K562 (cell line): ENCODE measurements around the gene CHPF2. TPM values are rescaled to one million over a fixed set of nuclear protein-coding genes. Genes with fewer than 3 reads are reported as not detected.

Experiments used
- ATAC-seq: fragments of 200-7000 bp; cut with Tn5 transposase; 3 replicates; pipeline ENCODE4 v1.9.1; 2020; ENCODE audit warnings: moderate library complexity
- BruUV-seq: library from RNA; stranded (reverse); fragments of 400-500 nt; replicated peaks from 2 replicates; lab custom pipeline; 2021; lab: Mats Ljungman, UMichigan
- CTCF ChIA-PET: fragments of 300-600 bp; formaldehyde crosslinking; extraction: SDS; loops from one replicate; lab custom pipeline; 2021; ENCODE audit warnings: low intra/inter-chr PET ratio; lab: Yijun Ruan, JAX
- POLR2A ChIA-PET: fragments of 300-600, 350-650 bp; sonication (Branson Sonifier 250); formaldehyde crosslinking; extraction: SDS; loops from one replicate; lab custom pipeline; 2021; ENCODE audit warnings: antibody characterized with exemption, inconsistent platforms; lab: Yijun Ruan, JAX
- DNase-seq, 4 experiments: peaks; one replicate each; pipeline versions ENCODE4 v3.0.0 to v3.0.0-alpha.2; 2011 to 2018; ENCODE audit warnings: low spot score in 3 of 4, mixed read lengths in 3 of 4; ENCODE audit errors: extremely low read depth in 1 of 4
- FAIRE-seq: peaks from 2 replicates; lab custom pipeline; 2011; peaks lifted over from hg19 to GRCh38; lab: Jason Lieb, UNC
- H2AFZ ChIP-seq: 2 replicates; pipeline ENCODE4 v1.6.0; 2011; ENCODE audit warnings: low read depth, low read length, control low read depth, inconsistent platforms
- H3K27ac ChIP-seq: fragments of 200-600 bp; 3 replicates; pipeline ENCODE4 v1.8.0; 2011; ENCODE audit warnings: low read depth, mild to moderate bottlenecking, control low read depth, inconsistent platforms, low read length, moderate library complexity, mixed read lengths; ENCODE audit errors: extremely low read depth
- H3K27me3 ChIP-seq, 2 experiments: fragments of 300-600 bp in 1 of 2; 2 replicates in 1 of 2; 3 replicates in 1 of 2; pipeline versions ENCODE4 v1.6.0 to v1.8.0; 2011; ENCODE audit warnings: inconsistent platforms in 2 of 2, low read length in 2 of 2, mild to moderate bottlenecking in 1 of 2, mixed read lengths in 1 of 2, moderate library complexity in 1 of 2; ENCODE audit not compliant: control insufficient read depth in 2 of 2, insufficient read depth in 2 of 2
- H3K36me3 ChIP-seq: fragments of 300-600 bp; 3 replicates; pipeline ENCODE4 v1.8.0; 2011; ENCODE audit warnings: mild to moderate bottlenecking, low read length, inconsistent platforms; ENCODE audit not compliant: control insufficient read depth, insufficient read depth
- H3K4me1 ChIP-seq, 2 experiments: fragments of 200-600 bp in 1 of 2; replicated peaks in 1 of 2; 2 replicates in 1 of 2; 3 replicates in 1 of 2; pipeline versions ENCODE4 v1.5.1 to v1.8.0; 2011; ENCODE audit warnings: inconsistent platforms in 2 of 2, low read length in 2 of 2, mild to moderate bottlenecking in 1 of 2, mixed read lengths in 1 of 2, moderate library complexity in 1 of 2; ENCODE audit not compliant: control insufficient read depth in 2 of 2, insufficient read depth in 2 of 2
- H3K4me2 ChIP-seq: 2 replicates; pipeline ENCODE4 v1.6.1; 2011; ENCODE audit warnings: low read length, control low read depth, inconsistent platforms, mixed read lengths; ENCODE audit not compliant: insufficient read depth
- H3K4me3 ChIP-seq: fragments of 200-600 bp; sonication (generic), shearing (Covaris generic); 2 replicates; pipeline ENCODE4 v1.5.1; 2016; ENCODE audit warnings: control low read depth, inconsistent platforms
- H3K79me2 ChIP-seq: fragments of 200-600 bp; 3 replicates; pipeline ENCODE4 v1.8.0; 2011; ENCODE audit warnings: low read length, inconsistent platforms; ENCODE audit not compliant: control insufficient read depth, insufficient read depth
- H3K9ac ChIP-seq, 2 experiments: 2 replicates each; pipeline versions ENCODE4 v1.6.0 to v1.6.1; 2011; ENCODE audit warnings: low read depth in 2 of 2, low read length in 2 of 2, control low read depth in 1 of 2, inconsistent platforms in 1 of 2, mild to moderate bottlenecking in 1 of 2, mixed read lengths in 1 of 2; ENCODE audit not compliant: insufficient read depth in 1 of 2
- H3K9me1 ChIP-seq: one replicate; pipeline ENCODE4 v1.6.0; 2011; ENCODE audit warnings: inconsistent platforms, mild to moderate bottlenecking, low read length, moderate library complexity; ENCODE audit not compliant: control insufficient read depth, insufficient read depth
- H3K9me3 ChIP-seq: replicated peaks from 2 replicates; pipeline ENCODE4 v1.5.1; 2011; ENCODE audit warnings: low read depth, low read length, inconsistent platforms; ENCODE audit not compliant: control insufficient read depth, insufficient read depth
- H4K20me1 ChIP-seq: replicated peaks from 2 replicates; pipeline ENCODE4 v1.6.1; 2011; ENCODE audit warnings: low read length, inconsistent platforms, mixed read lengths; ENCODE audit not compliant: control insufficient read depth, insufficient read depth
- CBFA2T3 ChIP-seq: fragments of 450-650 bp; IDR thresholded peaks from 2 replicates; pipeline ENCODE4 v1.6.1; 2017
- CREBBP ChIP-seq: IDR thresholded peaks from one replicate; pipeline ENCODE4 v1.6.1; 2012; ENCODE audit warnings: low read depth, mild to moderate bottlenecking, control low read depth, inconsistent platforms, low read length
- DDX20 ChIP-seq: fragments of 450-650 bp; IDR thresholded peaks from 2 replicates; pipeline ENCODE4 v1.6.1; 2016; ENCODE audit warnings: missing genetic modification characterization, low read depth, mild to moderate bottlenecking, missing compliant biosample characterization, moderate library complexity
- EGR1 ChIP-seq: fragments of 450-650 bp; conservative IDR thresholded peaks from 2 replicates; pipeline ENCODE4 v1.6.1; 2017; ENCODE audit warnings: mild to moderate bottlenecking
- FIP1L1 ChIP-seq: fragments of 200-400 bp; formaldehyde crosslinking; IDR thresholded peaks from 2 replicates; pipeline ENCODE4 v1.6.1; 2018; ENCODE audit warnings: mild to moderate bottlenecking, low read depth, low read length; ENCODE audit not compliant: poor library complexity, severe bottlenecking
- FOXJ2 ChIP-seq: fragments of 200-800 bp; sonication (Bioruptor generic); IDR thresholded peaks from 2 replicates; pipeline ENCODE4 v1.6.1; 2016; ENCODE audit warnings: missing genetic modification characterization, missing compliant biosample characterization
- GATA2 ChIP-seq: sonication (generic); formaldehyde crosslinking; IDR thresholded peaks from 2 replicates; pipeline ENCODE4 v1.4.0; 2020; ENCODE audit warnings: mild to moderate bottlenecking, missing genetic modification reagents
- HMGN3 ChIP-seq: IDR thresholded peaks from 2 replicates; pipeline ENCODE4 v1.6.1; 2011; ENCODE audit warnings: borderline replicate concordance, low read depth, mild to moderate bottlenecking, mixed read lengths, low read length; ENCODE audit not compliant: insufficient read length; ENCODE audit errors: extremely low read depth
- HNRNPL ChIP-seq: fragments of 200-400 bp; formaldehyde crosslinking; IDR thresholded peaks from 2 replicates; pipeline ENCODE4 v1.6.1; 2017; ENCODE audit warnings: low read depth, mild to moderate bottlenecking, low read length
- MEF2A ChIP-seq: IDR thresholded peaks from 2 replicates; pipeline ENCODE4 v1.6.1; 2011; ENCODE audit warnings: low read depth, mild to moderate bottlenecking, low read length, moderate library complexity; ENCODE audit not compliant: control insufficient read depth
- NCOR1 ChIP-seq: fragments of 450-650 bp; IDR thresholded peaks from 2 replicates; pipeline ENCODE4 v1.6.1; 2016; ENCODE audit warnings: mild to moderate bottlenecking, moderate library complexity
- WGBS: fragments of 100-300 bp; shearing (Covaris generic); methylation state at CpG from one replicate; pipeline ENCODE4 v1.1.6; 2016; ENCODE audit warnings: low coverage, mixed read lengths; ENCODE audit not compliant: insufficient coverage; ENCODE audit errors: missing lambda C conversion rate; 5-methylcytosine and 5-hydroxymethylcytosine counted together
- in situ Hi-C: fragments of 300-500 bp; cut with MboI; formaldehyde crosslinking; loops from 4 replicates; pipeline ENCODE4 v1.15.0; 2018; ENCODE audit warnings: inconsistent platforms, mixed read lengths
- intact Hi-C: fragments of 100-400 bp; cut with micrococcal nuclease; formaldehyde crosslinking; loops from 2 replicates; pipeline ENCODE4 v1.14.2; 2022
- polyA plus RNA-seq, 8 experiments: library from polyadenylated mRNA; depleted of rRNA in 4 of 8; stranded (reverse) in 5 of 8; unstranded in 3 of 8; fragments of >200 nt; fragmentation: Nextera tagmentation in 2 of 8; fragmentation: Illumina TruSeq in 1 of 8; extraction: Ambion mirVana in 2 of 8; extraction: Trizol in 1 of 8; gene quantifications; 2 replicates each; pipeline versions ENCODE4 v1.2.1 to v1.2.3, GENCODE V29; 2011 to 2014; ENCODE audit warnings: inconsistent platforms in 1 of 8, missing spikeins in 1 of 8
- total RNA-seq, 7 experiments: library from RNA; depleted of rRNA in 6 of 7; stranded (reverse); fragments of >200 nt in 6 of 7; fragmentation: Illumina TruSeq in 2 of 7; extraction: Trizol in 2 of 7; gene quantifications; 2 replicates each; pipeline versions ENCODE4 v1.2.1 to v1.2.3, GENCODE V29; 2011 to 2021; ENCODE audit warnings: low replicate concordance in 1 of 7
- TF ChIP-seq, protein P1 (sequence below): fragments of 250-450 bp; sonication (Bioruptor Pico); IDR thresholded peaks from 2 replicates; pipeline ENCODE4 v1.9.0; 2021; ENCODE audit warnings: mild to moderate bottlenecking
- TF ChIP-seq, protein P2 (sequence below): sonication (generic); formaldehyde crosslinking; IDR thresholded peaks from 2 replicates; pipeline ENCODE4 v1.8.0; 2022; ENCODE audit warnings: mild to moderate bottlenecking, missing genetic modification reagents

CHPF2 gene
- total and polyA plus RNA-seq, 9 of the 15 experiments (the other 6 are each of a cell fraction or from before 2014, with no cell fraction given), result 0.08 to 32.8 (median 10.5) TPM

DNA sequence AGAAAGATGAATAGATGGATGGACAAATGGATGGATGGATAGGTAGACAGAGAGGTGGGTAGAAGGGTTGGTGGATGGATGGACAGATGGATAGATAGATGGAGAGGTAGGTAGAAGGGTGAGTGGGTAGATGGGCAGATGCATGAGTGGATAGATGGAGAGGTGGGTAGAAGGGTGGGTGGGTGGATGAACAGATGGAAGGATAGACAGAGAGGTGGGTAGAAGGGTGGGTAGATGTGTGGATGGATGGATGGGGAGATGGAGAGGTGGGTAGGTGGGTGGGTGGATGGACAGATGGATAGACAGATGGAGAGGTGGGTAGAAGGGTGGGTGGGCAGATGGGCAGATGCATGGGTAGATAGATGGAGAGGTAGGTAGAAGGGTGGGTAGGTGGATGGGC lies 34.4 kb upstream of the CHPF2 start:
- Histone ChIP-seq H3K27me3 (peaks cover 81 to 92% of the 10 kb centered on the region in 2 experiments), H3K9ac (no peak overlapping the region), H3K79me2 (no peaks in the 10 kb centered on the region), H3K36me3 (no peaks in the 10 kb centered on the region), H2AFZ (no peak overlapping the region), H3K4me2 (no peak overlapping the region), H3K4me3 (no peak overlapping the region), H3K9me1 (no peaks in the 10 kb centered on the region), H4K20me1 (peaks cover 33% of the 10 kb centered on the region), H3K4me1 (peaks cover 0 to 5% of the 10 kb centered on the region in 2 experiments; a peak in 1 of 5 replicates), H3K9me3 (no peaks in the 10 kb centered on the region), H3K27ac (no peak overlapping the region)
- in situ Hi-C loops (no loop called here), intact Hi-C loops (no loop called here)
- ChIA-PET CTCF (no interaction called here), POLR2A (no interaction called here)
- FAIRE-seq, result no peak
- no peak for TF ChIP-seq NCOR1
- no peak for TF ChIP-seq FIP1L1
- TF ChIP-seq HNRNPL, result no peak
- TF ChIP-seq EGR1, result 0 out of 2 replicates have a peak, but pooled peaks have one; percentile 6
- no peak for DNase-seq
- no peak for ATAC-seq
- BruUV-seq, result no TSS peak

DNA sequence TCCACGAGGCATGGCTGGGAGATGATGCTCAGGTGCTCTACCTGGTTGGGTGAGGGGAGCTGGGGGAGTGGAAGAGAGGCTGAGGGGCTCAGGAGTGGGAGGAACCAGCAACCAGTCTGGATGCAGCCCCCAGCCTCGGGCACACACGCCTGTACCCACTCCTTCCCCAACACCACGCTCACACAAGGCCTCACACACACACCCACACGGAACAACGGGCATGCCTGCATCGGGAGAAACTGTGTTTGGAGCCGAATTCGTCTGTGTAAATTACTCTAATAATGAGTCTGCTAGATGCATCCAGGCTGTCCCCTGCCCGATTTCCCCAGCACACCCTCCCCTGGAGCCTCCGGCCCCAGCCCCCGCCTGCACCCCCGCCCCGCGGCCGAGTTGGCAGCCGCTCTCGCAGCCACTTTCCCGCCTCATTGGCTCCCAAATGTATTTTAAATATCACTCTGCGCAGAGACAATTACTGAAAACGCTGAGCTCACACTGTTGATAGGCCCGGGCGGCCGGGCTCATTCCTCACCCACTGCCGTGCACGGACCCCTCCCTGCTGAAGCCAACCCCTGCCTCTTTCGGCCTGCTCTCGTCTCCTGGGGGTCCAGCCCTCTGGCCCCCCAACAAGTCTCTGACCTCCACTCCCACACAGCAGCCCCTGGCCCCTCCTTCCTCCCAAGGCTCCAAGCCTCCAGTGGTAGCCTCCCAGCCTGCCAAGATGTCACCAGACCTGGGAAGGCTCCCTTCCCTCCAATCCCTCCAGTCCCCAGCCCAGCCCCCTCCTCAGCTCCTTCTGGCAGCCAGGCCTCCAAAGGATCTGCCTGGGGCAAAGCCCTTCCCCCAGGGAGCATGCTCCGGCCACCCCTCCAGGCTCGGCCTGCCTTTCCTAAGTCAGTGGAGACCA lies 33.1 kb upstream of the CHPF2 start:
- Histone ChIP-seq H3K9me3 (no peaks in the 10 kb centered on the region), H3K4me2 (no peak overlapping the region), H2AFZ (no peak overlapping the region), H3K4me3 (no peak overlapping the region), H3K79me2 (no peaks in the 10 kb centered on the region), H3K27ac (no peak overlapping the region), H3K9ac (peak overlapping the region in 1 of 2 experiments; percentile 49; a peak in 1 of 4 replicates), H3K9me1 (no peaks in the 10 kb centered on the region), H3K27me3 (peaks cover 87 to 92% of the 10 kb centered on the region in 2 experiments), H4K20me1 (peaks cover 29% of the 10 kb centered on the region), H3K4me1 (peaks cover 0 to 7% of the 10 kb centered on the region in 2 experiments; a peak in 1 of 5 replicates), H3K36me3 (no peaks in the 10 kb centered on the region)
- 4% methylated on average over 23 of the region's 30 CpGs for WGBS
- in situ Hi-C loops (no loop called here), intact Hi-C loops (no loop called here)
- no peak for FAIRE-seq
- no TSS peak for BruUV-seq
- no peak for DNase-seq
- ChIA-PET POLR2A (interaction anchor here (0.6 to 1.1 kb wide), 3 partner anchors 10 to 224 kb away, joined by 3 to 4 read pairs (median 3); no protein-coding TSS in a partner anchor), CTCF (no interaction called here)
- no peak for TF ChIP-seq DDX20
- TF ChIP-seq MEF2A, result no peak
- no peak for TF ChIP-seq CREBBP
- no peak for TF ChIP-seq CBFA2T3
- TF ChIP-seq FOXJ2 (tag), result no peak
- peak; percentile 8 for TF ChIP-seq HMGN3
- no peak for TF ChIP-seq GATA2 (CRISPR knock-in tag)
- TF ChIP-seq, protein P1, sequence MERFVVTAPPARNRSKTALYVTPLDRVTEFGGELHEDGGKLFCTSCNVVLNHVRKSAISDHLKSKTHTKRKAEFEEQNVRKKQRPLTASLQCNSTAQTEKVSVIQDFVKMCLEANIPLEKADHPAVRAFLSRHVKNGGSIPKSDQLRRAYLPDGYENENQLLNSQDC (CRISPR knock-in tag), result no peak
- TF ChIP-seq, protein P2, sequence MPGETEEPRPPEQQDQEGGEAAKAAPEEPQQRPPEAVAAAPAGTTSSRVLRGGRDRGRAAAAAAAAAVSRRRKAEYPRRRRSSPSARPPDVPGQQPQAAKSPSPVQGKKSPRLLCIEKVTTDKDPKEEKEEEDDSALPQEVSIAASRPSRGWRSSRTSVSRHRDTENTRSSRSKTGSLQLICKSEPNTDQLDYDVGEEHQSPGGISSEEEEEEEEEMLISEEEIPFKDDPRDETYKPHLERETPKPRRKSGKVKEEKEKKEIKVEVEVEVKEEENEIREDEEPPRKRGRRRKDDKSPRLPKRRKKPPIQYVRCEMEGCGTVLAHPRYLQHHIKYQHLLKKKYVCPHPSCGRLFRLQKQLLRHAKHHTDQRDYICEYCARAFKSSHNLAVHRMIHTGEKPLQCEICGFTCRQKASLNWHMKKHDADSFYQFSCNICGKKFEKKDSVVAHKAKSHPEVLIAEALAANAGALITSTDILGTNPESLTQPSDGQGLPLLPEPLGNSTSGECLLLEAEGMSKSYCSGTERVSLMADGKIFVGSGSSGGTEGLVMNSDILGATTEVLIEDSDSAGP (CRISPR knock-in tag), result no peak
- ATAC-seq, result no peak
